RWPE1 (cell line): ENCODE data around the gene EXOC3L4.

Source experiments
- CTCF ChIA-PET: fragments of 350-600 bp; sonication (Branson Sonifier 250); formaldehyde crosslinking; extraction: SDS; loops from one replicate; lab custom pipeline; 2021; lab: Yijun Ruan, JAX
- POLR2A ChIA-PET: fragments of 400-600 bp; formaldehyde crosslinking; extraction: SDS; loops from one replicate; lab custom pipeline; 2020; ENCODE audit warnings: antibody characterized with exemption; ENCODE audit not compliant: low non-redundant PET; lab: Yijun Ruan, JAX
- DNase-seq: peaks from one replicate; pipeline ENCODE4 v3.0.0; 2012; ENCODE audit warnings: low spot score
- H3K27ac ChIP-seq: fragments of 450-650 bp; 2 replicates; pipeline ENCODE4 v1.5.1; 2017
- CTCF ChIP-seq: fragments of 450-650 bp; conservative IDR thresholded peaks from 2 replicates; pipeline ENCODE4 v1.5.1; 2017; ENCODE audit warnings: low read depth, mild to moderate bottlenecking

The EXOC3L4 gene

GRCh38 chr14:103133210-103134140 lies 39.0 kb downstream of the EXOC3L4 start:
- ChIA-PET CTCF (interaction anchor here (0.8 kb wide), 1 partner anchor 28 kb away, joined by 3 read pairs; no protein-coding TSS in a partner anchor), POLR2A (no interaction called here)
- H3K27ac ChIP-seq, result peak overlapping the region; percentile 97
- no peak for DNase-seq
- no peak for TF ChIP-seq CTCF

- no peak for TF ChIP-seq CTCF
- ChIA-PET CTCF (no interaction called here), POLR2A (no interaction called here)
Measured at GRCh38 chr14:103134405-103134804, 39.9 kb downstream of the EXOC3L4 start.

GRCh38 chr14:103134919-103135318 lies 40.4 kb downstream of the EXOC3L4 start:
- POLR2A ChIA-PET, result no interaction called here
- CTCF ChIA-PET, result no interaction called here

More at GRCh38 chr14:103134405-103134804, 39.9 kb downstream of the EXOC3L4 start:
- no peak overlapping the region for H3K27ac ChIP-seq
- no peak for DNase-seq

GRCh38 chr14:103135333-103136260 lies 41.1 kb downstream of the EXOC3L4 start:
- ChIA-PET POLR2A (no interaction called here), CTCF (interaction anchor here (0.6 to 2.4 kb wide), 3 partner anchors 31 to 586 kb away, joined by 4 to 14 read pairs (median 5); no protein-coding TSS in a partner anchor)
- DNase-seq, result no peak
- no peak for TF ChIP-seq CTCF
- H3K27ac ChIP-seq, result peak overlapping the region; percentile 74

More at GRCh38 chr14:103134919-103135318, 40.4 kb downstream of the EXOC3L4 start:
- DNase-seq, result no peak
- no peak for TF ChIP-seq CTCF
- peak overlapping the region; percentile 74 for H3K27ac ChIP-seq

- DNase-seq, result peak; percentile 69
- peak overlapping the region; percentile 74 for H3K27ac ChIP-seq
- POLR2A ChIA-PET, result no interaction called here
- CTCF ChIA-PET, result interaction anchor here (0.6 to 2.4 kb wide), 4 partner anchors 10 to 728 kb away, joined by 3 to 14 read pairs (median 4); no protein-coding TSS in a partner anchor
- no peak for TF ChIP-seq CTCF
Measured at GRCh38 chr14:103136388-103137271, 42.1 kb downstream of the EXOC3L4 start.
